ENCODE measurements around the gene RHOXF2.

RHOXF2 gene

GRCh38 chrX:120200851-120201250 lies 42.4 kb downstream of the RHOXF2 start:
- DNase-seq (ENCODE audit: low read depth, low spot score), result no peak

GRCh38 chrX:120205816-120206753 lies 47.7 kb downstream of the RHOXF2 start:
- no peak for DNase-seq (ENCODE audit: low read depth, low spot score)

GRCh38 chrX:120207009-120207605 lies 48.7 kb downstream of the RHOXF2 start:
- DNase-seq (ENCODE audit: low read depth, low spot score), result no peak

- peak; percentile 5 for DNase-seq (ENCODE audit: low read depth, low spot score)
Measured at GRCh38 chrX:120213438-120214265, 55.2 kb downstream of the RHOXF2 start.
